NB4 (cell line): Measurements from ENCODE around the gene TMEM214.

ENCODE experiments used
- MYC ChIP-seq: IDR thresholded peaks from 2 replicates; pipeline ENCODE4 v1.6.1; 2011; ENCODE audit warnings: low read depth, low read length
- POLR2A ChIP-seq: IDR thresholded peaks from 2 replicates; pipeline ENCODE4 v1.6.1; 2011; ENCODE audit warnings: mild to moderate bottlenecking; ENCODE audit not compliant: insufficient read length; ENCODE audit errors: extremely low read depth
- TF ChIP-seq, protein P1 (sequence below): IDR thresholded peaks from one replicate; pipeline ENCODE4 v1.5.1; 2012; ENCODE audit warnings: low read depth, low read length
- TF ChIP-seq, protein P2 (sequence below): IDR thresholded peaks from 2 replicates; pipeline ENCODE4 v1.6.1; 2011; ENCODE audit warnings: low read depth, low read length

DNA sequence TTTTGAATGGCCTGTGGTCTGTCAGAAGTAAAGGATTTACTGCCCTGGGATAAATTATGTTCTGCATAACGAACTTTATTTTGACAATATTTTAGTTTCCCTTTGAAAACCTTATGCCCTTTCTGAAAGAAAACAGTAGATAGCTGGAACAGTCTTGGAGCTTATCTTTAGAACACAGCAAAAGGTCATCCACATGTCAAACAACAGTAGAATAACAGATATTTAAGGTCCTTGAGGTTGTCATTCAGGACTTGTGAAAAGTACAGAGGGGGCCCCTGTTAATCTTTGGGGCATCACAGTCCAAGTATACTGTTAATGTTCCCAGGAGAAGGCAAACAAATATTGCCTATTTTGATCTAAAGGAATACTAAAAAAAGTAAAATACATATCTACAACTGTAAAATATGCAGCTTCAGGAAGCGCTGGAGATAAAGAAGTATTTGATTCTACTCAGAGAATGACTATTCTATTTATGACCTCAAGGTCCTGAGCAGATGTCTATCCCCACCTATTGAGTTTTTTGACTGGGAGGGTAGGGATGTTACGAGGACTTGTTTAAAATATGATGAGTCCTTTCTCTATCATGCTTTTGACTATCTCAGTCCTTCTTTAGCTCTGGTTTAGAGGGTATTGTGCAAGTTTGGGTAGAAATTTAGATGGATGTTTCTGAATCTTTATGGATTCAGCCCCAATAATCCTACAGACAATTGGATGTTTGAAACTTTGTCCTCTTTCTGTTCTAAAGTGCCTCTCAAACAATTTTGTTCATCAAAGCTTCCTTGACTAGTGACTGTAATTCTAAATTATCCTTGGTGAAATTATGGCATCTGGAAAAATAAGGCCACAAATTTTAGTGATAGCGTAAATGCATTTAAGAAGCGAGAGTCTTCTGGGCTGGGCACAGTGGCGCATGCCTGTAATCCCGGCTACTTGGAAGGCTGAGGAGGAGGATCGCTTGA is 25.1 kb upstream of the TMEM214 start:
- TF ChIP-seq, protein P1, sequence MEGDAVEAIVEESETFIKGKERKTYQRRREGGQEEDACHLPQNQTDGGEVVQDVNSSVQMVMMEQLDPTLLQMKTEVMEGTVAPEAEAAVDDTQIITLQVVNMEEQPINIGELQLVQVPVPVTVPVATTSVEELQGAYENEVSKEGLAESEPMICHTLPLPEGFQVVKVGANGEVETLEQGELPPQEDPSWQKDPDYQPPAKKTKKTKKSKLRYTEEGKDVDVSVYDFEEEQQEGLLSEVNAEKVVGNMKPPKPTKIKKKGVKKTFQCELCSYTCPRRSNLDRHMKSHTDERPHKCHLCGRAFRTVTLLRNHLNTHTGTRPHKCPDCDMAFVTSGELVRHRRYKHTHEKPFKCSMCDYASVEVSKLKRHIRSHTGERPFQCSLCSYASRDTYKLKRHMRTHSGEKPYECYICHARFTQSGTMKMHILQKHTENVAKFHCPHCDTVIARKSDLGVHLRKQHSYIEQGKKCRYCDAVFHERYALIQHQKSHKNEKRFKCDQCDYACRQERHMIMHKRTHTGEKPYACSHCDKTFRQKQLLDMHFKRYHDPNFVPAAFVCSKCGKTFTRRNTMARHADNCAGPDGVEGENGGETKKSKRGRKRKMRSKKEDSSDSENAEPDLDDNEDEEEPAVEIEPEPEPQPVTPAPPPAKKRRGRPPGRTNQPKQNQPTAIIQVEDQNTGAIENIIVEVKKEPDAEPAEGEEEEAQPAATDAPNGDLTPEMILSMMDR, result no peak
- TF ChIP-seq POLR2A, result no peak
- no peak for TF ChIP-seq MYC
- TF ChIP-seq, protein P2, sequence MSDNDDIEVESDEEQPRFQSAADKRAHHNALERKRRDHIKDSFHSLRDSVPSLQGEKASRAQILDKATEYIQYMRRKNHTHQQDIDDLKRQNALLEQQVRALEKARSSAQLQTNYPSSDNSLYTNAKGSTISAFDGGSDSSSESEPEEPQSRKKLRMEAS, result no peak
